HCT116 (cell line): Measurements from ENCODE around the gene PDE4D. TPM values are rescaled to one million over a fixed set of nuclear protein-coding genes. Genes with fewer than 3 reads are reported as not detected.

Experiments
- ATAC-seq: fragments of 200-7000 bp; cut with Tn5 transposase; 2 replicates; pipeline ENCODE4 v1.9.1; 2020; ENCODE audit warnings: mild to moderate bottlenecking, moderate library complexity
- BruUV-seq: library from RNA; stranded (reverse); fragments of 400-500 nt; replicated peaks from 2 replicates; lab custom pipeline; 2021; lab: Mats Ljungman, UMichigan
- CTCF ChIA-PET: fragments of 300-600 bp; sonication (Branson Sonifier 250); formaldehyde crosslinking; loops from one replicate; lab custom pipeline; 2021; ENCODE audit warnings: antibody characterized with exemption; lab: Charles Lee
- POLR2A ChIA-PET: fragments of 300-600, 350-600 bp; sonication (Branson Sonifier 250); formaldehyde crosslinking; loops from one replicate; lab custom pipeline; 2021; ENCODE audit warnings: antibody characterized with exemption; lab: Charles Lee
- RAD21 ChIA-PET, 2 experiments: fragments of 300-600 bp; sonication (Branson Sonifier 250); formaldehyde crosslinking; loops; one replicate each; lab custom pipeline; 2023; ENCODE audit warnings: low total read pairs in 2 of 2; ENCODE audit not compliant: uncharacterized antibody in 2 of 2, unreplicated experiment in 2 of 2, low non-redundant PET in 1 of 2; lab: Charles Lee
- DNase-seq: peaks from one replicate; pipeline ENCODE4 v3.0.0-alpha.2; 2010; ENCODE audit warnings: low read depth, low spot score
- H2AFZ ChIP-seq: fragments of 200-600 bp; shearing (Covaris generic), sonication (generic); 2 replicates; pipeline ENCODE4 v1.6.1; 2017; ENCODE audit warnings: low read depth, mixed run types, mixed read lengths, antibody characterized with exemption, low read length; ENCODE audit not compliant: poor library complexity, severe bottlenecking
- H3K27ac ChIP-seq: 2 replicates; pipeline ENCODE4 v1.5.1; 2012; ENCODE audit warnings: low read depth, low read length
- H3K27me3 ChIP-seq: fragments of 200-600 bp; sonication (generic); 2 replicates; pipeline ENCODE4 v1.6.1; 2016; ENCODE audit warnings: mixed run types, low read length, mixed read lengths; ENCODE audit not compliant: insufficient read depth
- H3K36me3 ChIP-seq, 2 experiments: fragments of 200-500 bp in 1 of 2; fragments of 200-600 bp in 1 of 2; sonication (Bioruptor generic) in 1 of 2; sonication (generic) in 1 of 2; 2 replicates each; pipeline versions ENCODE4 v1.5.1 to v1.6.1; 2014 to 2016; ENCODE audit warnings: low read length in 2 of 2, inconsistent platforms in 1 of 2, mixed read lengths in 1 of 2, mixed run types in 1 of 2; ENCODE audit not compliant: insufficient read depth in 2 of 2, control insufficient read depth in 1 of 2
- H3K4me1 ChIP-seq, 2 experiments: fragments of 200-600 bp in 1 of 2; sonication (generic) in 1 of 2; 2 replicates each; pipeline versions ENCODE4 v1.5.1 to v1.6.1; 2012 to 2017; ENCODE audit warnings: low read length in 2 of 2, inconsistent platforms in 1 of 2, mild to moderate bottlenecking in 1 of 2, mixed read lengths in 1 of 2, mixed run types in 1 of 2, moderate library complexity in 1 of 2; ENCODE audit not compliant: insufficient read depth in 2 of 2, control insufficient read depth in 1 of 2
- H3K4me2 ChIP-seq: fragments of 200-600 bp; sonication (generic); 2 replicates; pipeline ENCODE4 v1.6.1; 2017; ENCODE audit warnings: mixed run types, low read length, mixed read lengths
- H3K4me3 ChIP-seq, 2 experiments: fragments of 200-600 bp in 1 of 2; sonication (generic) in 1 of 2; replicated peaks in 1 of 2; 2 replicates each; pipeline ENCODE4 v1.5.1; 2011 to 2016; ENCODE audit warnings: low read length in 2 of 2, control low read depth in 1 of 2, low read depth in 1 of 2, mild to moderate bottlenecking in 1 of 2, mixed read lengths in 1 of 2, mixed run types in 1 of 2
- H3K79me2 ChIP-seq: fragments of 200-600 bp; sonication (generic); 2 replicates; pipeline ENCODE4 v1.6.1; 2017; ENCODE audit warnings: mild to moderate bottlenecking, mixed run types, low read length, moderate library complexity, mixed read lengths; ENCODE audit not compliant: insufficient read depth
- H3K9ac ChIP-seq: fragments of 200-600 bp; sonication (generic); 2 replicates; pipeline ENCODE4 v1.6.1; 2016; ENCODE audit warnings: low read length, mixed read lengths
- H3K9me2 ChIP-seq: fragments of 200-600 bp; sonication (generic), shearing (Covaris generic); 2 replicates; pipeline ENCODE4 v1.6.1; 2017; ENCODE audit warnings: mixed run types, mild to moderate bottlenecking, moderate library complexity; ENCODE audit not compliant: insufficient read depth
- H3K9me3 ChIP-seq, 2 experiments: fragments of 200-500 bp in 1 of 2; fragments of 200-600 bp in 1 of 2; sonication (Bioruptor generic) in 1 of 2; sonication (generic) in 1 of 2; 2 replicates each; pipeline ENCODE4 v1.6.1; 2014 to 2017; ENCODE audit warnings: low read length in 2 of 2, mixed read lengths in 2 of 2, inconsistent platforms in 1 of 2, low read depth in 1 of 2, mild to moderate bottlenecking in 1 of 2, mixed run types in 1 of 2, moderate library complexity in 1 of 2; ENCODE audit not compliant: control insufficient read depth in 1 of 2, insufficient read depth in 1 of 2
- H4K20me1 ChIP-seq: fragments of 200-600 bp; sonication (generic), shearing (Covaris generic); 2 replicates; pipeline ENCODE4 v1.6.1; 2017; ENCODE audit warnings: mixed run types, mild to moderate bottlenecking, moderate library complexity; ENCODE audit not compliant: insufficient read depth
- ATF3 ChIP-seq: IDR thresholded peaks from 2 replicates; pipeline ENCODE4 v1.6.1; 2012
- CBX3 ChIP-seq: IDR thresholded peaks from 2 replicates; pipeline ENCODE4 v1.6.1; 2012; ENCODE audit warnings: low read depth
- CEBPB ChIP-seq: IDR thresholded peaks from 2 replicates; pipeline ENCODE4 v1.6.1; 2012; ENCODE audit warnings: low read depth
- EGR1 ChIP-seq: IDR thresholded peaks from 2 replicates; pipeline ENCODE4 v1.6.1; 2012; ENCODE audit warnings: low read depth
- EZH2 ChIP-seq: fragments of 200-600 bp; sonication (generic); IDR thresholded peaks from 2 replicates; pipeline ENCODE4 v1.6.1; 2017; ENCODE audit warnings: antibody characterized with exemption, mixed run types
- FOSL1 ChIP-seq: IDR thresholded peaks from 2 replicates; pipeline ENCODE4 v1.6.1; 2012; ENCODE audit warnings: low read depth
- JUND ChIP-seq: IDR thresholded peaks from 2 replicates; pipeline ENCODE4 v1.6.1; 2012
- POLR2A ChIP-seq: IDR thresholded peaks from 2 replicates; pipeline ENCODE4 v1.7.0; 2011; ENCODE audit warnings: borderline replicate concordance; ENCODE audit not compliant: insufficient read depth, insufficient read length; ENCODE audit errors: extremely low read depth
- POLR2AphosphoS5 ChIP-seq: IDR thresholded peaks from 2 replicates; pipeline ENCODE4 v1.6.1; 2011; ENCODE audit warnings: mild to moderate bottlenecking, low read depth, low read length, moderate library complexity
- RAD21 ChIP-seq: IDR thresholded peaks from 2 replicates; pipeline ENCODE4 v1.6.1; 2012; ENCODE audit warnings: low read depth, mild to moderate bottlenecking
- SRF ChIP-seq: IDR thresholded peaks from 2 replicates; pipeline ENCODE4 v1.6.1; 2012; ENCODE audit warnings: low read depth
- YY1 ChIP-seq: IDR thresholded peaks from 2 replicates; pipeline ENCODE4 v1.6.1; 2011; ENCODE audit warnings: low read length, low read depth, moderate library complexity, mild to moderate bottlenecking; ENCODE audit not compliant: insufficient replicate concordance; ENCODE audit errors: extremely low read depth
- ZFX ChIP-seq: fragments of 450-650 bp; IDR thresholded peaks from 2 replicates; pipeline ENCODE4 v1.6.1; 2017
- ZNF274 ChIP-seq: fragments of 200-500 bp; sonication (Bioruptor generic); IDR thresholded peaks from 2 replicates; pipeline ENCODE4 v1.6.1; 2014; ENCODE audit warnings: mild to moderate bottlenecking, low read depth, low read length, inconsistent platforms
- intact Hi-C: fragments of 100-400 bp; cut with micrococcal nuclease; formaldehyde crosslinking; loops from 2 replicates; pipeline ENCODE4 v1.10.0; 2022
- total RNA-seq: library from RNA; stranded (reverse); gene quantifications from one replicate; pipeline ENCODE4 v1.2.1, GENCODE V29; 2021; ENCODE audit not compliant: unreplicated experiment
- TF ChIP-seq, protein P1 (sequence below): IDR thresholded peaks from 2 replicates; pipeline ENCODE4 v1.6.1; 2011; ENCODE audit warnings: mild to moderate bottlenecking, low read length, moderate library complexity; ENCODE audit not compliant: insufficient replicate concordance; ENCODE audit errors: extremely low read depth
- TF ChIP-seq, protein P2 (sequence below): IDR thresholded peaks from 2 replicates; pipeline ENCODE4 v1.6.1; 2012; ENCODE audit warnings: low read depth

PDE4D gene
- total RNA-seq, 1 experiment from 2014 or later: 1.1 TPM

GRCh38 chr5:59433174-59433573, 460.4 kb downstream of the PDE4D start:
- Histone ChIP-seq H3K79me2 (no peaks in the 10 kb centered on the region), H3K4me1 (no peaks in the 10 kb centered on the region), H2AFZ (no peak overlapping the region), H4K20me1 (no peaks in the 10 kb centered on the region), H3K9me2 (no peaks in the 10 kb centered on the region), H3K36me3 (no peaks in the 10 kb centered on the region), H3K27me3 (peaks cover 7% of the 10 kb centered on the region; the same call in 1 of the 2 replicates), H3K4me3 (no peak overlapping the region), H3K9ac (no peak overlapping the region), H3K9me3 (no peaks in the 10 kb centered on the region), H3K27ac (no peak overlapping the region), H3K4me2 (no peak overlapping the region)
- DNase-seq (no peak), ATAC-seq (no peak)
- TF ChIP-seq CEBPB (no peak), SRF (no peak), YY1 (no peak), JUND (no peak), POLR2AphosphoS5 (no peak), EGR1 (no peak), FOSL1 (no peak)
- TF ChIP-seq, protein P1, sequence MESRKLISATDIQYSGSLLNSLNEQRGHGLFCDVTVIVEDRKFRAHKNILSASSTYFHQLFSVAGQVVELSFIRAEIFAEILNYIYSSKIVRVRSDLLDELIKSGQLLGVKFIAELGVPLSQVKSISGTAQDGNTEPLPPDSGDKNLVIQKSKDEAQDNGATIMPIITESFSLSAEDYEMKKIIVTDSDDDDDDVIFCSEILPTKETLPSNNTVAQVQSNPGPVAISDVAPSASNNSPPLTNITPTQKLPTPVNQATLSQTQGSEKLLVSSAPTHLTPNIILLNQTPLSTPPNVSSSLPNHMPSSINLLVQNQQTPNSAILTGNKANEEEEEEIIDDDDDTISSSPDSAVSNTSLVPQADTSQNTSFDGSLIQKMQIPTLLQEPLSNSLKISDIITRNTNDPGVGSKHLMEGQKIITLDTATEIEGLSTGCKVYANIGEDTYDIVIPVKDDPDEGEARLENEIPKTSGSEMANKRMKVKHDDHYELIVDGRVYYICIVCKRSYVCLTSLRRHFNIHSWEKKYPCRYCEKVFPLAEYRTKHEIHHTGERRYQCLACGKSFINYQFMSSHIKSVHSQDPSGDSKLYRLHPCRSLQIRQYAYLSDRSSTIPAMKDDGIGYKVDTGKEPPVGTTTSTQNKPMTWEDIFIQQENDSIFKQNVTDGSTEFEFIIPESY: no peak
- intact Hi-C loops: no loop called here
- RAD21 ChIA-PET: no interaction called here
- POLR2A ChIA-PET: no interaction called here
- no TSS peak for BruUV-seq
- CTCF ChIA-PET: no interaction called here

- no peaks in the 10 kb centered on the region for H3K36me3 ChIP-seq
- H3K4me1 ChIP-seq: no peaks in the 10 kb centered on the region
- no peak overlapping the region for H3K27ac ChIP-seq
- intact Hi-C loops: no loop called here
- H3K27me3 ChIP-seq: 0 out of 2 replicates have a peak, but pooled peaks cover 7% of the 10 kb centered on the region
- BruUV-seq: no TSS peak
- ATAC-seq (no peak), DNase-seq (no peak)
- H3K9me2 ChIP-seq: no peaks in the 10 kb centered on the region
- POLR2A ChIA-PET: no interaction called here
- no peak overlapping the region for H3K9ac ChIP-seq
- no peaks in the 10 kb centered on the region for H3K9me3 ChIP-seq
- no peak overlapping the region for H3K4me3 ChIP-seq
- no peak overlapping the region for H2AFZ ChIP-seq
- RAD21 ChIA-PET: no interaction called here
- H3K4me2 ChIP-seq: no peak overlapping the region
- CTCF ChIA-PET: no interaction called here
- no peaks in the 10 kb centered on the region for H4K20me1 ChIP-seq
- no peaks in the 10 kb centered on the region for H3K79me2 ChIP-seq
- no peak for TF ChIP-seq RAD21
- no peak for TF ChIP-seq SRF
- TF ChIP-seq POLR2A: no peak
- TF ChIP-seq ATF3: no peak
- TF ChIP-seq CBX3: no peak
- no peak for TF ChIP-seq EGR1
- no peak for TF ChIP-seq EZH2
- no peak for TF ChIP-seq FOSL1
- no peak for TF ChIP-seq ZFX
- TF ChIP-seq, protein P2, sequence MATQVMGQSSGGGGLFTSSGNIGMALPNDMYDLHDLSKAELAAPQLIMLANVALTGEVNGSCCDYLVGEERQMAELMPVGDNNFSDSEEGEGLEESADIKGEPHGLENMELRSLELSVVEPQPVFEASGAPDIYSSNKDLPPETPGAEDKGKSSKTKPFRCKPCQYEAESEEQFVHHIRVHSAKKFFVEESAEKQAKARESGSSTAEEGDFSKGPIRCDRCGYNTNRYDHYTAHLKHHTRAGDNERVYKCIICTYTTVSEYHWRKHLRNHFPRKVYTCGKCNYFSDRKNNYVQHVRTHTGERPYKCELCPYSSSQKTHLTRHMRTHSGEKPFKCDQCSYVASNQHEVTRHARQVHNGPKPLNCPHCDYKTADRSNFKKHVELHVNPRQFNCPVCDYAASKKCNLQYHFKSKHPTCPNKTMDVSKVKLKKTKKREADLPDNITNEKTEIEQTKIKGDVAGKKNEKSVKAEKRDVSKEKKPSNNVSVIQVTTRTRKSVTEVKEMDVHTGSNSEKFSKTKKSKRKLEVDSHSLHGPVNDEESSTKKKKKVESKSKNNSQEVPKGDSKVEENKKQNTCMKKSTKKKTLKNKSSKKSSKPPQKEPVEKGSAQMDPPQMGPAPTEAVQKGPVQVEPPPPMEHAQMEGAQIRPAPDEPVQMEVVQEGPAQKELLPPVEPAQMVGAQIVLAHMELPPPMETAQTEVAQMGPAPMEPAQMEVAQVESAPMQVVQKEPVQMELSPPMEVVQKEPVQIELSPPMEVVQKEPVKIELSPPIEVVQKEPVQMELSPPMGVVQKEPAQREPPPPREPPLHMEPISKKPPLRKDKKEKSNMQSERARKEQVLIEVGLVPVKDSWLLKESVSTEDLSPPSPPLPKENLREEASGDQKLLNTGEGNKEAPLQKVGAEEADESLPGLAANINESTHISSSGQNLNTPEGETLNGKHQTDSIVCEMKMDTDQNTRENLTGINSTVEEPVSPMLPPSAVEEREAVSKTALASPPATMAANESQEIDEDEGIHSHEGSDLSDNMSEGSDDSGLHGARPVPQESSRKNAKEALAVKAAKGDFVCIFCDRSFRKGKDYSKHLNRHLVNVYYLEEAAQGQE: no peak
- no peak for TF ChIP-seq ZNF274
- TF ChIP-seq YY1: no peak
These were observed 463.4 kb downstream of the PDE4D start for GRCh38 chr5:59430066-59430685.
